GM19099 (cell line): ENCODE results near the gene B3GALT6.

Experiments used
- POLR2A ChIP-seq: IDR thresholded peaks from 3 replicates; pipeline ENCODE4 v1.6.1; 2011; ENCODE audit warnings: low read depth; ENCODE audit not compliant: insufficient read length; ENCODE audit errors: extremely low read depth

B3GALT6 gene

DNA sequence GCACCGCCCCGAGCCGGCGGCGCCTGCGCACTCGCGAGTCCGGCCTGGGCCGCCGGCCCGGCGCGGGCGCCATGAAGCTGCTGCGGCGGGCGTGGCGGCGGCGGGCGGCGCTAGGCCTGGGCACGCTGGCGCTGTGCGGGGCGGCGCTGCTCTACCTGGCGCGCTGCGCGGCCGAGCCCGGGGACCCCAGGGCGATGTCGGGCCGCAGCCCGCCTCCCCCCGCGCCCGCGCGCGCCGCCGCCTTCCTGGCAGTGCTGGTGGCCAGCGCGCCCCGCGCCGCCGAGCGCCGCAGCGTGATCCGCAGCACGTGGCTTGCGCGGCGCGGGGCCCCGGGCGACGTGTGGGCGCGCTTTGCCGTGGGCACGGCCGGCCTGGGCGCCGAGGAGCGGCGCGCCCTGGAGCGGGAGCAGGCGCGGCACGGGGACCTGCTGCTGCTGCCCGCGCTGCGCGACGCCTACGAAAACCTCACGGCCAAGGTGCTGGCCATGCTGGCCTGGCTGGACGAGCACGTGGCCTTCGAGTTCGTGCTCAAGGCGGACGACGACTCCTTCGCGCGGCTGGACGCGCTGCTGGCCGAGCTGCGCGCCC, at the start of gene B3GALT6:
TSS of gene B3GALT6 (plus strand) at position 30 of the 588 bp plus-strand sequence. CDS start at position 72, 42 bp downstream.
- peak; percentile 69 for TF ChIP-seq POLR2A

DNA sequence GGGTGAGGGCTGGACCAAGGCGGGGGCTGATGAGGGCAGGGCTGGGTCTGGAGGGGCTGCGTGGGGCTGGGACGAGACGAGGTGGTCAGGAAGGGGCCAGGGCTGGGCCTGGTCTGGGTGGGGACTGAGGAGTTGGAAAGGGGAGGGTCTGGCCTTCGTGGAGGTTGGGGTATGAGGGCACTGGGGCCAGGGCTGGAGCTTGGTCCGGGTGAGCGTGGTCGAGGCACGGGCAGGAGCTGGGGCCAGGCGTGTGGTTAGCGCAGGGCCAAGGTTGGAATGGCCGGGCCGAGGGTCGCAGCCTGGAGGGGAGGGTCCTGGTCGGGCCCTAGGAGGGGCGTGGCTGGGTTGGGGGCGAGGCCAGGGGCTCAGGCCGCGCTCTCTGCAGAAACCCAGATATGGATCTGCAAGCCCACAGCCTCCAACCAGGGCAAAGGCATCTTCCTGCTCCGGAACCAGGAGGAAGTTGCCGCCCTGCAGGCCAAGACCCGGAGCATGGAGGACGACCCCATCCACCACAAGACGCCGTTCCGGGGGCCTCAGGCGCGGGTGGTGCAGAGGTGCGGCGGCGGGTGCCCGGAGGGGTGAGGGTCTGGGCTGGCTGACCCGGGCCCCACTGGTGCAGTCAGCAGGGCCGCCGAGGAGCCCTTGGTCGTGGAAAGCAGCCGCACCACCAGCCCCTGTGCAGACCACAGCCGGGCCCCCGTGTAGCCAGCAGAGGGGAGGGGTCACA, 49.4 kb upstream of the B3GALT6 start:
- no peak for TF ChIP-seq POLR2A

DNA sequence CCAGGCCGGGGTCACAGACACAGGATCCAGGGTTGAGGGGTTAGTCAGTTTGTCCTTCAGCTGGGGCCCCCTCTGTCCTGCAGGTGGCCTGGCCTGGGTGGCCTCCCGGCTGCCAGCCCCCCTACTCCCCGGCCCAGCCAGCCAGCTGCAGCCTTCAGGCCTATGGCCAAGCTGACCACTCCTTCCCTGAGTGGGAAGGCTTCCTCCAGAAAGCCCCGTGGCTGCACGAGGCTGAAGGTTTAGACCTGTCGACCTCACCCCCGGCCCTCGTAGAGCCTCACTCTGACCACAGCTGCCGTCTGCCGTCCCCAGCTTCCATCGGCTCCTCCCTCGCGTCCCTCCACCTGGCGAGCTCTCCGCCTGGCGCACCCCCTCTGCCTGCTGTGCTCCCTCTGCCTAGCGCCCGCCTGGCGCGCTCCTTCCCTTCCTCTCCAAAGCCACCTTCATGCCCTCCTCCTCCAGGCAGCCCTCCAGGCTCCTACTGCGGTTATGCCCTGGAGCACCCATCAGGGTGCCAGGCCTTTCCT, 48.8 kb upstream of the B3GALT6 start:
- TF ChIP-seq POLR2A: no peak

DNA sequence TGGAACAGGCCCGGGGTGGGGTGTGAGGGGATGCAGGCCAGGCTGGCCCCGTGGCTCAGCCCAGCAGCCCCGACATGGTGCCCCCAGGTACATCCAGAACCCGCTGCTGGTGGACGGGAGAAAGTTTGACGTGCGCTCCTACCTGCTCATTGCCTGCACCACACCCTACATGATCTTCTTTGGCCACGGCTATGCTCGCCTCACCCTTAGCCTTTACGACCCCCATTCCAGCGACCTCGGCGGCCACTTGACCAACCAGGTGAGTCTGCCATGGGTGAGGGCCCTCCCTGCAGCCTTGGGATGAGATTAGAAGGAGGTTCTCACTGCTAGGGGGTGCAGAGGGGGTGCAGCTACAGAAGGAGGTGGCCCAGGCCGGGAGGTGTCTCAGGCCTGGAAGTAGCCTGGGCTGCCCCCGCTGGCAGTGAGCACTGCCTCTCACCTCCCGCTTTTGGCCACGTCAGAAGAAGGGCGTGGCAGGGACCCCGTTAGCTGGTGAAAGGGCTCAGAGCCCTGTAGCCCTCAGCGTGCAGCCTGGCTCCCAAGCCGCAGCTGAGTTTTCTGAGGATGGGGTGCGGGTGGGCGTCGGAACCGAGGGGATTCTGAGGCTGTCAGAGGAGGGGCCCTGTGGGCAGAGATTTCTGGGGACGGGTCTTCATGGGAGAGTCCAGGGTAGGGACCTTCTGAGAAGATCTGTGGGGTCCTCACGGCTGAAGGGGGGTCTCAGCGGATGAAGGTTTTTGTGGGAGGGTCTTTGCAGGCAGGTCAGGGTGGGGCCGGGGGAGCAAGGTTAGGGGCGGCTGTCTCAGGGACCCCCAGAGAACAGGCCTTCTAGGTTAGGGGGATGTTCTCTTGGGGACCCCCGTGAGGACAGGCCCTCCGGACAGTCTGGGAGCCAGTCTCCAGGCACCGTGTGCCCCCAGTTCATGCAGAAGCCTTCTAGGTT, 47.9 kb upstream of the B3GALT6 start:
- no peak for TF ChIP-seq POLR2A

DNA sequence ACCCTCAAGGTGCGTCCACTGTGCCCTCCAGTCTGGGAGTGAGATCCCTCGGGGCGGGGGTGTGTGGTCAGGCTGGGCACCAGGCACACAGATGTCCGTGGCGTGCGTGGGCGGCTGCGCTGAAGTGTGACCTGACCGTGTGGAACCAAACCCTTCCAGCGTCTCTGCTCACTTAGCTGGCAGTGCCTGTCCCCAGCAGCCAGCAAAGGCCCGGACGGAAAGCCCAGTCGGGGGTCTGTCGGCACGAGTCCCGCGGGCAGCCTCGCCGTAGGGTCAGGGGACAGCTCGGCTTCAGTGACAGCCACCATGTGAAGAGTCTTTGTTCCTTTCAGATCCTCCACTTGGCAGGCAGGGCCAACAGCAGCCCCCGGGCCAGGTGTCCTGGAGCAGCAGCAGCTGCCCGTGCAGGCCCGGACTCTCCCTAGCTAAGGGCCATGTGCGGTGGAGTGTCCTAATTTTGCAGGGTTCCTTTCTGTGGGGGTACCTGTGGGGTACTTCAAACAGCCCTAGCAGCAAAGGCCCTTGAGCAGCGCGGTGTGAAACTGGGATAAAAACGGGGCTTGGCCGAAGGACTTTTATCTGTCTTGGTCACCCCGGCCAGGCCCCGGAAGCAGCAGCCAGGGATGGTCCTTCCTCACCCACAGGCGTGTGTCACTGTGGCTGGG, 46.8 kb upstream of the B3GALT6 start:
- no peak for TF ChIP-seq POLR2A

DNA sequence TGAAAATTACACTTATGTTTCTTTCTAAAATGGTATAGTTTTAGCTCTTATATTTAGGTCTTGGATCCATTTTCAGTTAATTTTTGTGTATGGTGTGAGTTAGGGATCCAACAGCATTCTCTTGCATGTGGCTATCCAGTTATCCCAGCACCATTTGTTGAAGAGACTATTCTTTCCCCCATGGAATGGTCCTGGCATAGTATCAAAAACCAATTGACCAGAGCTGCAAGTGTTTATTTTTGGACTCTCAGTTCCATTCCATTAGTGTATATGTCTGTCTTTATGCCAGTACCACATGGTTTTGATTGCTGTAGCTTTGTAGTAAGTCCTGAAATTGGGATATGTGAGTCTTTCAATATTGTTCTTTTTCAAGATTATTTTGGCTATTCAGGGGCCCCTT, 44.1 kb upstream of the B3GALT6 start:
- TF ChIP-seq POLR2A: no peak

DNA sequence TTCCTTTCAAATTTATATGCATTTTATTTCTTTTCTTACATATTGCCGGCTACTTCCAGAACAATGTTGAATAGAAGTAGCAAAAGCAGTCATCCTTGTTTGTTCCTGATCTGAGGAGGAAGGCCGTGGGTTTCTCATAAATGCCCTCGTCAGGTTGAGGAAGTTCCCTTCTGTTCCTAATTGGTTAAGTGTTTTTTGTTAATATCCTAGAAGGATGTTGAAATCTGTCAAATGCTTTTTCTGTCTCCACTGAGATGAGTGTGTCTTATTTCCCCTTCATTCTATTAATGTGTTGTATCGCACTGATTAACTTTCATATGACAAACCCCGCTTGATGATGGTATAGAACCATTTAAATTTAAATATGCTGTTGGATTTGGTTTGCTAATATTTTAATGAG, 42.9 kb upstream of the B3GALT6 start:
- no peak for TF ChIP-seq POLR2A

DNA sequence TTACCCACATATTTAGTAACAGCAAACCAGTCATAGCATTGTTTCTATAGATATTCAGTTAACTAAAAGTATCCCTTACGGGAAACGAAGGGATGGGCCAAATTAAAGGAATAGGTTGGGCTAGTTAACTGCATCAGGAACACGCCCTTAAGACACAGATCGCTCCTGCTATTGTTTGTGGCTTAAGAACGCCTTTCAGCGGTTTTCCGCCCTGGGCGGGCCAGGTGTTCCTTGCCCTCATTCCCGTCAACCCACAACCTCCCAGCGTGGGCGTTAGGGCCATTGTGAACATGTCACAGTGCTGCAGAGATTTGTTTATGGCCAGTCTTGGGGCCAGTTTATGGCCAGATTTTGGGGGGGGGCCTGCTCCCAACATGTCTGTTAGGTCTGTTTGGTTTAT, 40.3 kb upstream of the B3GALT6 start:
- no peak for TF ChIP-seq POLR2A

DNA sequence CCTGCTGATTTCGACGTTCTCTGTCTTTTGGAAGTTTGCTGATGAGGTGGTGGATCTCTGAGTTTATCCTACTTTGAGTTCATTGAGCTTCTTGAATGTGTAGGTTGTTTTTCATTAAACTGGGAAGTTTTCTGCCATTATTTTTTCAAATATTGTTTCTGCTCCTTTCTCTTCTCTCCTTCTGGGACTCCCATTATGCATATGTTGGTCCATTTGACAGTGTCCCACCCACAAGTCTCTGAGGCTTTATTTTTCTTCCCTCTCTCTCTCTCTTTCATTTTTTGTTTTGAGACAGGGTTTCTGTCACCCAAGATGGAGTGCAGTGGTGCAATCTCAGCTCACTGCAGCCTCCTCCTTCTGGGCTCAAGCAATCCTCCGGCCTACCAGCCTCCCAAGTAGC, 37.3 kb upstream of the B3GALT6 start:
- TF ChIP-seq POLR2A: no peak

DNA sequence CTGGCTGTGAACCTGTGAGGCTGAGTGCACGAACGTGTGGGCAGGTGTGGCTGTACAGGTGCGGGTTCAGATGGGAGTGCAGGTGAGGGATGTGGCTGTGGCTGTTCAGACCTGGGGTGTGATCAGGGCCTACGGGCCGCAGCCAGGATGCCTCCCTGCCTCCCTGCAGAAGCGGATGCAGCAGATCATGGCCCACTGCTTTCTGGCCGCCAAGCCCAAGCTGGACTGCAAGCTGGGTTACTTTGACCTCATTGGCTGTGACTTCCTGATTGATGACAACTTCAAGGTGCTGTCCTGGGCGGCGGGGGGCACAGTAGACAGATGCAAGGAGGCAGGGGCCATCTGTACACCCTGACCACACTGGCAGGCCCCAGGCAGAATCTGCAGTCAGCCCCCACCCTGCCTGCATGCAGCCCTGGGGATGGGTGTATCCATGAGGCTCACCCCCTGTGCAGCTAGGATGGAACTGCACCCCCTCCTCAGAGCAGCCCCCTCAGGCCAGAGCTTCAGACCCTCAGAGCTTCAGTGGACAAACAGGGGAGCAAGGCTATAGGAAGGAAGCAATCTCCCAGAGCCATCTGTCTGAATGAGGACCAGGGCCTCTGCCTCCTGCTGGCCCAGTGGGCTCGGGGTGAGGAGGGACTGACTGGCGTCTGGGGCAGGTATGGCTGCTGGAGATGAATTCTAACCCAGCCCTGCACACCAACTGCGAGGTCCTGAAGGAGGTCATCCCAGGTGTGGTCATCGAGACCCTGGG, 35.4 kb upstream of the B3GALT6 start:
- TF ChIP-seq POLR2A: no peak

DNA sequence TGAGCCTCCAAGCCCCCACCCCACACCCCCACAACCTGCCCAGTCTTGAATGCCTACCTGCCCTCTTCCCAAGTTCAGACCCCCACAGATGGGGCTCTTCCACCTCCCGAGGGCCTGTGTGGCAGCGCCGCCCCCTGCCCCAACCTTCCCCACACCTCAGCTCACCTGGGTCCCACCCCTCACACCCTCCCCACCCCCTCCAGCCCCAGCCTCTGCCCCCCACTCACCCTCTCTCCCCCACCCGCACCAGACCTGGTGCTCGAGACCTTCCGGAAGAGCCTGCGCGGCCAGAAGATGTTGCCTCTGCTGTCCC, 34.9 kb upstream of the B3GALT6 start:
- TF ChIP-seq POLR2A: no peak

DNA sequence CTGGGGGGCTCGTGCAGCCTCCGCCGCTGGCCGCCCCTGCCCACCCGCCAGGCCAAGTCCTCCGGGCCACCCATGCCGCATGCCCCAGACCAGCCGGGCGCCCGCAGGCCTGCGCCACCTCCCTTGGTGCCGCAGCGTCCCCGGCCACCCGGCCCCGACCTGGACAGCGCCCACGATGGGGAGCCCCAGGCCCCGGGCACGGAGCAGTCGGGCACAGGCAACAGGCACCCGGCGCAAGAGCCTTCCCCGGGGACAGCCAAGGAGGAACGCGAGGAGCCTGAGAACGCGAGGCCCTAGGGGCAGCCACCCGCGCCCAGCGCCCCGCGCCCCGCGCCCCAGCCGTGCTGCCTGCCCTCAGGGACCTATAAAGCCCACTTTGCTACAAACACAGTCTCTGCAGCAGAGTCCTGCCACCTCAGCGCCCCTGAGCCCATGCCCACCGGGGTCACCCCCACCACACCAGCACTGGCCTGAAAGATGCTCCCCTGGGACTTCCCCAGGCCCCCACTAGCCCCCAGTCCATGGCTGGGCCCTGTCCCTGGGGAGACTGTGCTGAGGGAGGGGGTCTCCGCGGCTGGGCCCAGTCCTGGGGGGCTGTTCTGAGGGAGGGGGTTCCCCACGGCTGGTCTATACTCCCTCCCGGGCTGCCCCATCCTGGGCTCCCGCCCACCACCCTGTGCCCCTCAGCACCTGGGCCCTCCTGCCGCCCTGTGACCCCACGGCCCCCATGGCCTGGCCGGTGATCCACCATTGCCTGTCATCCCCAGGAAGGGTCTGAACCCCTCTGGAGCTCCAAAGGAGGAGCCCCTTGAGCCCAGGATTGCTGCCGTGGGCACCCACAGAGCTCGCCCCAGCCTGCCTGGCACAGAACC, 34.2 kb upstream of the B3GALT6 start:
- no peak for TF ChIP-seq POLR2A

DNA sequence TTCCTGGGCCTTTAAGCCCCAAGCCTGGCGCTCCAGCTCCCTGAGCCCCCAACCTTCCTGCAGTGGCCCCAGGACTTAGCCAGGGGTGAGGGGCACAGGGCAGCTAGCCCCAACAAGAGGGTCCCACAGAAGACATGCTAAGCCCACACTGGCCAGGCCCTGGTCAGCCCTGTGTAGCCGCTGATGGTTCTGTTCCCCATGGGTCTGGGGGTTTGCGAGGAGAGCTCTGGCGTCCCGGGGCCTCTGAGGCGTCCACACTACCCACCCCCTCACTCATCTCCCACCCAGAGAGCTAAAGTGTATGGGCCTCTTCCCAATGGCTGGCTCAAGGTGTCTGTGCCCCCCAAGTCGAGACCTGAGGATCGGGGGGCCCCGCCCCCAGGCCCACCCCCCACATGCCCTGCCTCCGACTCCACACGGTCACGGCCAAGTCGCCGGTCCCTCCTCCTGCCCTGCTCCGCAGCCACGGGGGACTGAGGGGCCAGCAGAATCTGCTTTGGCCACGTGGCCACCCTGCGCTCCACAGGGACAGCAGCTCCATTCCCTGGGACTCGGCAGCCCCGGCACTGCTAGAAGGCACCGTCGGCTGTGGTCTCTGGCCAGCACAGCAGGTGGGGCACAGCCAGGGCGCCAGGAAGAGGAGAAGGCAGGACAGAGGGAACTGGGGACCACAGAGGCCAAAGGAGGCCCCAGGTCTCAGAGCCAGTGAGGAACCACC, 33.5 kb upstream of the B3GALT6 start:
- TF ChIP-seq POLR2A: no peak
